SKM-1 treated with dmso at 0.1 percent for 144 hours (cell line): ENCODE data around the gene MEMO1.
"Not testable (repeated sequence)": the region's sequence is repeated elsewhere in the genome, so short reads cannot be mapped to it uniquely, and the experiment has no call there.

Experiments used
- DNase-seq: peaks from one replicate; lab custom pipeline; 2025; ENCODE audit not compliant: unreplicated experiment; lab: John Stamatoyannopoulos, UW

Gene MEMO1

DNA sequence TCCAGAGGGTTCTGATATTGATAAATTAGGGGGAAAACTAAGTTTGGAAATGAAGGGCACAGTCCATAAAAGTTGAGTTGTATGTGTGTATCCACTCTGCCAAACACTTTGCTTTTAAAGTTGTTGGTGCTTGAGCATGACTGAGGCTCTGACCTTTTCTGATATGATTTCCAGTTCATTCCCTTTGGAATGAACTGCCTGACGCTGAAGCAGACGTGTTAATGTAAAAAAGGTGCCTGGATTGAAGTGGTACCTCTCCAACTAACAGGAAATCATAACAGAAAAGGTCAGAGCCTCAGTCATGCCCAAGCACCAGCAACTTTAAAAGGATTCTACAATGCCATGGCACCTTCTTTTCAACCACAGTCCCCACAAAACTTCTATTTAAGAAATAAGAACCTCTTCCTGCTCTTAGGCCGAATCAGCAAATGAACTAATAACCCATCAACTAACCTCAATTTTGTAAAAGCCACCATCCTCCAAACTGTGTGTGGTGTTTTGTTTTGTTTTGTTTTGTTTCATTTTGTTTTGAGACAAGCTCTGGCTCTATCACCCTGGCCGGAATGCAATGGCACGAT lies 52.6 kb downstream of the MEMO1 start:
- DNase-seq: no peak

GRCh38 chr2:31957354-31958139 lies 53.3 kb downstream of the MEMO1 start:
- DNase-seq: no peak

GRCh38 chr2:31956934-31957333 lies 53.9 kb downstream of the MEMO1 start:
- DNase-seq: not testable (repeated sequence)

- no peak for DNase-seq
Observed at GRCh38 chr2:31956312-31956711, 54.5 kb downstream of the MEMO1 start.

- not testable (repeated sequence) for DNase-seq
Observed at GRCh38 chr2:31953095-31953494, 57.7 kb downstream of the MEMO1 start.

GRCh38 chr2:31950946-31951562 lies 59.8 kb downstream of the MEMO1 start:
- DNase-seq: no peak

GRCh38 chr2:31947871-31948270 lies 62.9 kb downstream of the MEMO1 start:
- DNase-seq: no peak

- DNase-seq: no peak
Observed at GRCh38 chr2:31946838-31947237, 64.0 kb downstream of the MEMO1 start.

GRCh38 chr2:31945572-31945935 lies 65.3 kb downstream of the MEMO1 start:
- no peak for DNase-seq

DNA sequence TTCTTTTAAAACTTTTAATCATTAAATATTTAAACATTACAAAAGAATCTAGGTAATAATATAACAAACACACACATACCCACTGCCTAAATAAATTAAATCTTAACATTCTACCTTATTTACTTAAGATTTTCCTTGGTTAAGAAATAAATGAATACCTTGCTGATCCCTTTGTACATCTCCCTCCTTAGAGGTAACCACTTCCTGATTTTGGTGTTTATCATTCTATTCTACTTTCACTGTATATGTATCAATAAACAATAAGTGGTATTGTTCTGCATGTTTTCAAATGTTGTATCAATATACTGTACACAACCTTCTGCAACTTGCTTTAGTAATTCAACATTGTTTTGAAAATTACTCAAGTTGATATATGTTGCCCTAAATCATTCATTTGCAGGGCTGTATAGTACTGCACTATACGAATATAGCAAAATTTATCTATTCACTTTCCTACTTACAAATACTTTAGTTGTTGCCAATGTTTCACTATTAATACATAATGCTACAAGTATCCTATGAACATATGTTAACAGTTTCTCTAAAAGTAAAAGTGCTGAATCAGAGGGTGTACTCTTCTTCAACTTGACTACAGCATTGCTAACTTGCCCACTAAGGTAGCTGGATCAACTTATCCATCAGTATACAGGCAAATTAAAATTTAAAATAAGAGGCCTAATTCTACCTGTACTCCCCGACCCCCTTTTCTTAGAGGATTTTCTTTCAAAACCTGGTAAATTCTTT lies 65.8 kb downstream of the MEMO1 start:
- DNase-seq: no peak

DNA sequence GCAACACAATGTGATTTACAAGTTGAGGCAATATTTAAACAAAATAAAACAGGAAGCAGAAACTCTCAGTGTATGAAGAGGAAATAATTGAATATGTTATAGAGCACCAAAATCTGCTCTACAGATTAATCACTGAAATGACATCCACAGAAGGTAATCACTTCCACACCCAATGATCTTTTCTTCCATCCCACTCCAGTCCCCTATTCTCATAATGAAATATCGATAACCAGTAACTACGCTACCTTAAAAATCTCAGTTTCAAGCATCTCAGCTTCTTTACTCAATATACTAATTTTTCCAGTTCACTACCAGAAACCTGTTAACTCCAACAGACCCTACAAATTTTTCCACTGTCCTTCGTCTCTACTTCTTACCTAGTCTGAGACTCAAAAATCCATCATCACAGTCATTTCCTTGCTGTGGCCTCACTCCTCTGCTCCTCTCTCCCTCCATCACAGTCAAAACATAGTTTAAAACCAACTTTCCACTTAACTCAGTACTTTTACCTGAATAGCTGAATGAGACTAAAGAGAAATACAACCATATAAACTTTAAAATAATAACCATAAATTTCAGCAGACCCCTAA lies 67.1 kb downstream of the MEMO1 start:
- no peak for DNase-seq

DNA sequence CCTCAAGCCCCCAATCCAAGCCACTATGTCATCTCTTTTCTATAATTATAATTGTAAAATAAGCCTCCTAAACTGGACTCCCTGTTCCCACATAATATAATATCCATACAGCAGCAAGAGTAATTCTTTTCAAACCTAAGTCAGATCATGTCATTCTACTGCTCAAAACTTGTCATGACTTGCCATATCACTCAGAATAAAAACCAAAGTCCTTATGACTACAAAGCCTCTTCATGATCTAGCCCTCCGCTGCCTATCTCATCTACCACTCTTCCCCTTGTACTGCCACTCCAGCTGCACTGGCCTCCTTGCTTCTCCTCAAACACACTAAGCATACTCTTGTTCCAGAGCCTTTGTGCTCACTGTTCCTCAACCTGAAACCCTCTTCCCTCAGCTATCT lies 69.9 kb downstream of the MEMO1 start:
- DNase-seq: no peak

DNA sequence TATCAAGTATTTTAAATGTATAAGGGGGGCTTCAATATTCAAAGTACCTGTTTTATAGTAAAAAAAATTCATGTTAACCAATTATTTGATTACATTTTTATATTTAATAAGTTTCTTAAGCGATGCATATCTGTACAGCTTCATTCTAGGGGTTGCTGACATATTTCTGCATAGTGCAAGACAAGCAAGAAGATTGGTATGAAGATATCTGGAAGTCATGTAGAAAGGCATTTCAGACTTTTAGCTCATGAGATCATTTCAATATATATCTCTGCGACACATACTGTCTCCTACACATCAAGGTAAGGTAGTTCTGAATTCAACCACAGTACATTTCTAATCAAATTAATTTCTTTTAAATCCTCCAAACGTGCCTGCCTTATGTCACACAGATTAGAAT lies 73.1 kb downstream of the MEMO1 start:
- no peak for DNase-seq

DNA sequence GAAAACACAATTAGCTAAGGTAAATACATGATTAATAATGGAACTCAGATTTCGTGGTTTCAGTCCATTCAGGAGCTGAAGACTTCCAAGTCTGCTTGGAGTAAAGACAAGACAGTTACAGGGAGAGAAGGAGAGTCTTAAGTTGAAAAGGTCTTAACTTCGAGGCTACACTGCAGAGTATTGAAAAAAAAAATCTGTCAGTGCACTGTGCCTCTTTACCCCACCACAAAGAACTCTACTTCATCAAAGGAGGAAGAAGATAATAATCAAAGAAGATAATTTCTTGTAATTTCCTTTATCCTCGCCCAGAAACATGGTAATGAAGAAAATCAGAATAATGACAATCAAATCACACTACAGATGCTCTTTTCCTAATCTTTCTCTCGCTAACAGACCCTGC lies 75.4 kb downstream of the MEMO1 start:
- no peak for DNase-seq

DNA sequence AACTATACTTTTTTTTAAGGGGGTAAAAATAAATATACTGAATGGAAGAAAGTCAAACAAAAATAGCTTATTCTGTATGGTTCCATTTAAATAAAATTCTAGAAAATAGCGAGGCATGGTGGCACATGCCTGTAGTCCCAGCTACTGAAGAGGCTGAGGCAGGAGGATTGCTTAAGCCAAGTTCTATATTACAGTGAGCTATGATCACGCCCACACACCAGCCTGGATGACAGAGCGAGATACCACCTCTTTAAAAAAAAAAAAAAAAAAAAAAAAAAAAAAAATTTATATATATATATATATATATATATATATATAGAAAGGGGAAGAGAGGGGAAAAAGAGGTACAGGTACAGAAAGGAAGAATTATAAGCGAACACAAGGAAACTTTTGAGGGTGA lies 77.7 kb downstream of the MEMO1 start:
- no peak for DNase-seq

DNA sequence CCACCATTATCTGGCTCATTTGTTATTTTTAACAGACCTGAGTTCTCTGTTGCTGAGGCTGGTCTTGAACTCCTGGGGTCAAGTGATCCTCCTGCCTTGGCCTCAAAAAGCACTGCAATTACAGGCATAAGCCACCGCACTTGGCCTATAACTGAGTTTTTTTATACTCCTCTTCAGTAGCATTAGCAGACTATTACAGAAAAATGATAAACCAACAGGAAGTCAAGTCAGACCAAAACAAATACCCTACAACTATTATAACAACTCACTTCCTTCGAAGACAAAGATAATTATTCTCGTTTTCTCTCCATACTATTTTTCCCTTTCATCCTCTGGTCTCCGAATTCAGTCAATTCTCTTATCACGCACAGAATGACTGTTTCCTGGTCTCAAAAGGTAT lies 78.2 kb downstream of the MEMO1 start:
- DNase-seq: no peak

- no peak for DNase-seq
Observed at GRCh38 chr2:31931916-31932315, 78.9 kb downstream of the MEMO1 start.

DNA sequence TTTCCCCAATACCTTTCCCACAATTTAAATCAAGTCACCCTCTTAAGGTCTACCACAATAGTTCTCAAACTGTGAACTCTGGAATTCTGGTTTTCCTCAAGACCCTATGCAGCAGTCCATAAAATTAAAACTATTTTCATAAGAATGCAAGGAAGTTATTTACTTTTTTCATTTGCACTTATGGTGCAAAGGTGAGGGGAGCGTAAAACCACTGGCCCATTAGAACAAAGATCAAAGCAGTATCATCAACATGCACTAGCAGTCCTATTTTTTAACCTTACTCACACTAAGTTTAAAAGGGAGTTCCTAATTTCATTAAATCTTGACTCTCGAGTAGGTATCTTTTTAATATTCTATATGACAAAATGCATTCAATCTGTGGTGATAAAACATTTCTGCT lies 85.3 kb downstream of the MEMO1 start:
- no peak for DNase-seq

DNA sequence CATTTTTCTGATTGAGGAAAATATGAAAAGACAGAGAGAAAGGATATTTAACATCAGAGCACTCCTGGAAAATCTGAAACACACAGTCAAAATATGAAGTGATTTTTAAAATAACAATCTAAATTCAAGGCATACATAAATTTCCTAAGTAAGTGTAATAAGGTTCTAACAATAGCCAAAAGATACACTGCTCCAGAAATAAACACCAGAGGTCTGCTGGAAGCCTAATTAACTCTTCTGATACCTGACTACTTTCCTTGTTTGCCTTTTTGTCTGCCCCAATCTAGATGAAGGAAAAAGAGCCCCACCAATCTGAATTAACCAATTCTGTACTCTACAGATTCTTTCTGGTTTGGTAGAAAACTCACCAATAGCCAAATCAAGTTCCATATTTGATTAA lies 87.1 kb downstream of the MEMO1 start:
- no peak for DNase-seq

DNA sequence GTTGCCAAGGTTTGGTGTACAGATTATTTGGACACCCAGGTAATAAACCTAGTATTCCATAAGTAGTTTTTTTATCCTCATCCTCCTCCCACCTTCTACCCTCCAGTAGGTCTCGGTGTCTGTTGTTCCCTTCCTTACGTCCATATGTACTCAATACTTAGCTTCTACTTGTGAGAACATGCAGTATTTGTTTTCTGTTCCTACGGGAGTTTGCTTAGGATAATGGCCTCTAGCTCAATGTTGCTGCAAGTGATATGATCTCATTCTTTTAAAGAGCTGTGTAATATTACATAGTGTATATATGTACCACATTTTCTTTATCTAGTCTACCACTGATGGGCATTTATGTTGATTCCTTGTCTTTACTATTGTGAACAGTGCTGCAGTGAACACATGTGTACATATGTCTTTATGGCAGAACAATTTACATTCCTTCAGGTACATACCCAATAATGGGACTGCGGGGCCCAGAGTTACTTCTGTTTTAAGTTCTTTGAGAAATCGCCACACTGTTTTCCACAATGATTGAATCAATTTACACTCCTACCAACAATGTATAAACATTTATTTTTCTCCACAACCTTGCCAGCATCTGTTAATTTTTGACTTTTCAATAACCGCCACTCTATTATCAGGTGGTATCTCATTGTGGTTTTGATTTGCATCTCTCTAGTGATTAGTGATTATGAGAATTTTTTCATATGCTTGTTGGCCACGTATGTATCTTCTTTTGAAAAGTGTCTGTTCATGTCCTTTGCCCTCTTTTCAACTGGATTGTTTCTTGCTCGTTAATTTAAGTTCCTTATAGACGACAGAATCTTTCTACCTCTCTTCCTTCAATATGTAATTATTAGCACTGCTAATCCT lies 88.0 kb downstream of the MEMO1 start:
- DNase-seq: no peak

DNA sequence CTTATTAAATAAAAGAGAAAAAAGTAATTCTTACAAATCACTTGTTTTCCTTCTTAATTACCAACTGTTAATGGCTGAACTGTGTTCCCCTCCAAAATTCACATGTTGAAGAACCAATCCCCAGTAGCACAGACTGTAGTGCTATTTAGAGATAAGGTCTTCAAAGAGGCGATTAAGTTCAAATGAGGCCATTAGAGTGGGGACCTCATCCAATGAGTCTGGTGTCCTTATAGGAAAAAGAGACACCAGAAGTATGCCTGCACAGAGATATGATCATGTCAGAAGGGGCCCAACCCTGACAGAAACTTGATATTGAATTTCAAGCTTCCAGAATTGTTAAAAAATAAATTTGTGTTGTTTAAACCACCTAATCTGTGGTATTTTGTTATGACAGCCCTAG lies 89.8 kb downstream of the MEMO1 start:
- DNase-seq: no peak
